Fibroblast of mammary gland (primary cell): Measurements from ENCODE around the gene ABCB8.

Experiments used
- DNase-seq: peaks from one replicate; pipeline ENCODE4 v3.0.0-alpha.2; 2010; ENCODE audit warnings: low read depth
- H3K4me3 ChIP-seq: 2 replicates; pipeline ENCODE4 v1.5.1; 2011; ENCODE audit warnings: low read depth, mild to moderate bottlenecking, low read length, moderate library complexity; ENCODE audit not compliant: control insufficient read depth
- CTCF ChIP-seq: conservative IDR thresholded peaks from 2 replicates; pipeline ENCODE4 v1.5.1; 2011; ENCODE audit warnings: low read depth, low read length, inconsistent platforms; ENCODE audit not compliant: control insufficient read depth, insufficient read depth

The ABCB8 gene

DNA sequence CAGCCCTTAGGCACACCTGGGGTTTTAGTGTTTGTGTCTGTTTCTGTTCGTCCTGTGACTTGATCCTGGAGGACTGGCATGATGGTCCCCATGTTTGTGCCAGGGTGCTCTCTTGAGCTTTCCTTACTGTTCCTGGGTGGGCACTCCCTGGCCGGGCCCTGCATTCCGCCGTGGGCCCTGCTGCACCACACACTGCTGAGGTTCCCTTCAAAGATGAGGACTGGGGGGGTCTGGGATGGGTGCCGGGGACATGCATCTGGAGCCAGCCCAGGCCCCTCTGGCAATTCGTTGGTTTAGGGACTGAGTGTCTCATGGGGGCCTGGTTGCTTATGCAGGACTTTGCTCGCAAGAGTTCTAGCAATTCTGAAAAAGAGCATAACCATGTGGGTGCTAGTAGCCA lies 62.8 kb downstream of the ABCB8 start:
- no peak overlapping the region for H3K4me3 ChIP-seq
- no peak for TF ChIP-seq CTCF
- DNase-seq: no peak

DNA sequence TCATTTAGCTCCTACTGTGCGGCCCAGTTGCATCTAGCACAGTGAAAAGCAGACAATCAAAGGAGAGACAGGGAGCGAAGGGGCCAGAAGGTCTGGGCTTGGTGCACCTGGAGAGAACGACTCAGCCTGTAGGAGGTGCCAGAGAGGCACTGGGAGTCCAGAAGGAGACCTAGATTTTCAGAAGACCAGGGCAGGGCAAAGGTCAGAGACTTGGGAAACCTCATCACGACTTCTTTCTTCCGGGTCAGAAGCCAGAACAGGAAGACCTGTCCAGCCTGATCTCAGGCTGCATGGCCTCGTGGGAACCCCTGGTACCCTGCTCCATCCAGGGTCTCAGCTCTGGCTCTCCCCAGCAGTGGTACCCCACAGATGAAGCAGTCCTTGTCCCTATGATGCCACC lies 63.2 kb downstream of the ABCB8 start:
- peak; percentile 39 for DNase-seq
- TF ChIP-seq CTCF: peak; percentile 66
- no peak overlapping the region for H3K4me3 ChIP-seq

DNA sequence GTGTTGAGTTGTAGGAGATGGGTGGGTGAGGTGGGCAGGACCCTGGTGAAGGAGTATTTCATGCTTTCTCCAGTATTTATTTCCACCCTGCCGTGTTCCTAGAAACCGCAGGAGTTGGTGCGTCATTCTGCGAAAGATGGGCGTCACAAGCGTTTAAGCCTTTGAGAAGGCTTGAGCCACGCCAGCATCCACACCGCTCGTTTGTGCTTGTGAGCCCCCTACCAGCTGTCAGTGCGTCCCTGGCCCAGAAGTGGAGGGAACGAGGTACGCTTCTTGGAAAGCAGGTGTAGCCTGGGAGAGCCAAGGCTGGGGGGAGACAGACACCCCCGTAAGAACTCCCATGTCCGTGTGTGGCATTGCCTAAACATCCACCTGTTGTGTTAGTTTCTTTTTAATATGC lies 63.7 kb downstream of the ABCB8 start:
- no peak overlapping the region for H3K4me3 ChIP-seq
- no peak for DNase-seq

DNA sequence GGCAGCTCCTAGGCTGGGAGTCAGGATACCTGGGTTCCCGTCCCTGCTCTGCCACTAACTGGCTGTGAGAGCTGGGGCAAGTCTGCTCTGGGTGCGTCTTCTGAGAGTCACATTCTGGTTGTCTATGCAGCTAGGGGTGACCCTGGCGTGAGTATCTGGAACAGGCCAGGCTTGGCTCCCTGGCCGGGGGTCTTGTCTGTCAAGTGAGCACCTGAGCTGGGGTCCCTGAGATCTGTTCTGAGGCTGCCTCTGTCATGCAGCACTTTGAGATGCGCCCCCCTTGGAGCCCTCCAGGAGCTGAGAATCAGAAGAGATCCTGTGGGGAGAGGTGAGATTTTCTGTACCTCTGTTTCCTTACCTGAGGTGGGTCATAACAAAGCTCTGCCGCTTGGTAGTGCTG lies 65.5 kb downstream of the ABCB8 start:
- no peak overlapping the region for H3K4me3 ChIP-seq
- DNase-seq: no peak
- TF ChIP-seq CTCF: no peak

More for the DNA sequence above, 63.7 kb downstream of the ABCB8 start:
- no peak for TF ChIP-seq CTCF

DNA sequence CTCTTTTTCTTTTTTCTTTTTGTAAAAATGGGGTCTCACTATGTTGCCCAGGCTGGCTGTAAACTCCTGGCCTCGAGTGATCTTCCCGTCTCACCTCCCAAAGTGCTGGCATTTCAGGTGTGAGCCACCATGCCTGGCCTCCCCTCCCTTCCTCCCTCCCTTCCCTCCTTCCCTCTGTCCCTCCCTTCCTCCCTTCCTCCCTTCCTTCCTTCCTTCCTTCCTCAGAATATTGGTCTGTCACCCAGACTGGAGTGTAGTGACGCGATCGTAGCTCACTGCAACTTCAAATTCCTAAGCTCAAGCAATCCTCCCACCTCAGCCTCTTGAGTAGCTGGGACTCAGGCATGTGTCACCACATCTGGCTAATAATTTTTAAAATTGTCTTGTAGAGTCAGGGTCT lies 66.4 kb downstream of the ABCB8 start:
- H3K4me3 ChIP-seq: no peak overlapping the region
- peak; percentile 58 for DNase-seq
- no peak for TF ChIP-seq CTCF

GRCh38 chr7:151095123-151095797 lies 67.0 kb downstream of the ABCB8 start:
- H3K4me3 ChIP-seq: no peak overlapping the region
- DNase-seq: no peak
- TF ChIP-seq CTCF: no peak

GRCh38 chr7:151095828-151096475 lies 67.7 kb downstream of the ABCB8 start:
- peak; percentile 57 for DNase-seq
- TF ChIP-seq CTCF: no peak
- no peak overlapping the region for H3K4me3 ChIP-seq
